ENCODE results near the gene MEF2C.

DNA sequence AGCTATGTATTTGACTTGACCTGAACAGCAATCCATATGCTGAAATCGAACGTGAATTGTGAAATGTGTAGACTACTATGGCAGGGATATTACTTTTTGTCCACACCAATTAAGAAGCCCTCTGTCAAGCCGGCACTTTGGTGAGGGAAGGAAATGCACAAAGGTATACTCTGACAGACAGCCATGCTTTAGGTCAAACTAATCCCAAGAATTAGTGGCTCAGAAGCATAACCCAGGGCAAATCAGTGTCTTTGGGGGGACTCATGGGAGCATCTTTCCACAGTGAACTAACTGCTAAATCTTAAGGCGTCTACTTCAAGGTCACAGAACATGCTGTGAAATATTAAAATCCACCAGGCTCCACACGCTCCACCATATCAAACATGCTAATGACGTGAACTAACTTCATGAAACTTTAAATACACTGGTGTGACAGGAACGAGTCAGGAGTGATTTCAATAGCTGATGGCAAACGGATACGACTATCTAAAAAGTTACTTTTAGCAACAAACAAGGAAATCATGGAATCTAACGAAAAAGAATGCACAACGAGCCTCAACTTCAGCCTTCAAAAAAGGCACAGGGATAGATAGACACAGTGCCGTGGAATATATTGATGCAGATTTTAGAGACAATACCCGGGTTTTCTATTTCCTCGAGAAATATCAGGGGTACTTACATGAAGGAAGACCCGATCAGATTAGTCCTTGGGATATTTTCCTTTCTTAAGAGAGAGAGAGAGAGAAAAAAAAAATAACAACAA, 527 bp downstream of the MEF2C start:
- TF ChIP-seq, protein P1, sequence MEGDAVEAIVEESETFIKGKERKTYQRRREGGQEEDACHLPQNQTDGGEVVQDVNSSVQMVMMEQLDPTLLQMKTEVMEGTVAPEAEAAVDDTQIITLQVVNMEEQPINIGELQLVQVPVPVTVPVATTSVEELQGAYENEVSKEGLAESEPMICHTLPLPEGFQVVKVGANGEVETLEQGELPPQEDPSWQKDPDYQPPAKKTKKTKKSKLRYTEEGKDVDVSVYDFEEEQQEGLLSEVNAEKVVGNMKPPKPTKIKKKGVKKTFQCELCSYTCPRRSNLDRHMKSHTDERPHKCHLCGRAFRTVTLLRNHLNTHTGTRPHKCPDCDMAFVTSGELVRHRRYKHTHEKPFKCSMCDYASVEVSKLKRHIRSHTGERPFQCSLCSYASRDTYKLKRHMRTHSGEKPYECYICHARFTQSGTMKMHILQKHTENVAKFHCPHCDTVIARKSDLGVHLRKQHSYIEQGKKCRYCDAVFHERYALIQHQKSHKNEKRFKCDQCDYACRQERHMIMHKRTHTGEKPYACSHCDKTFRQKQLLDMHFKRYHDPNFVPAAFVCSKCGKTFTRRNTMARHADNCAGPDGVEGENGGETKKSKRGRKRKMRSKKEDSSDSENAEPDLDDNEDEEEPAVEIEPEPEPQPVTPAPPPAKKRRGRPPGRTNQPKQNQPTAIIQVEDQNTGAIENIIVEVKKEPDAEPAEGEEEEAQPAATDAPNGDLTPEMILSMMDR (IDR thresholded peaks at IDR 0.05), result no peak
- TF ChIP-seq POLR2A (IDR thresholded peaks at IDR 0.05), result no peak
